HL-60/S4 (cell line): Measurements from ENCODE around the gene DBN1.
"Not testable (repeated sequence)": the region's sequence is repeated elsewhere in the genome, so short reads cannot be mapped to it uniquely, and the experiment has no call there.

ENCODE experiments used
- in situ Hi-C: fragments of 300-500 bp; cut with MboI; formaldehyde crosslinking; loops from 2 replicates; pipeline ENCODE4 v1.14.3; 2022; ENCODE audit warnings: low sequenced_read_pairs

The DBN1 gene

DNA sequence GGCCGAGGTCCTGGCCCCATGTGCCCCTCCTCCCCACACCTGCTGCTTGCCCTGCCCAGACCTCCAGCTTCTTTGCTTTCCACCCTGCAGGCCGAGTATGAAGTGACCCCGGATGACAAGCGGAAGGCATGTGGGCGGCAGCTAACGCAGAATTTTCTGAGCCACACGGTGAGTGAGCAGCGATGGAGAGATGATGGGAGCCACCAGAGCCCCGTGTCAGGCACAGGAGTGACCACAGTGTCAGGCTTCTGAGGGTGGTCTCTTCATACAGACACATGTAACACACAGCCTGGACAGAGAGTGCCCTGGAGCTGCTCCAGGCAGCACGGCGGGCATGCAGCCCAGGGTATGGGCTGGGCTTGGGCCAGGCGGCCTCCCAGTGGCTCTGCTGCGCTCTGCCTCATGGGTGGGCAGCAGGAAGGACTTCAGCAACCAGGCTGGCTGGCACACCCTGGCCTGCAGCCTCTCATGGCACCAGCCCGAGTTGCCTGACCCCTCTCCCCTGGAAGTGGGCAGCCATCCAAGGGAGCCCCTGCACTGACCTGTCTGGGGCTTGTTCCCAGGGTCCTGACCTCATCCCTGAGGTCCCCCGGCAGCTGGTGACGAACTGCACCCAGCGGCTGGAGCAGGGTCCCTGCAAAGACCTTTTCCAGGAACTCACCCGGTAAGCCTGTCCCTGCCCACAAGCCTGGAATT lies 41.1 kb downstream of the DBN1 start:
- in situ Hi-C loops = no loop called here

DNA sequence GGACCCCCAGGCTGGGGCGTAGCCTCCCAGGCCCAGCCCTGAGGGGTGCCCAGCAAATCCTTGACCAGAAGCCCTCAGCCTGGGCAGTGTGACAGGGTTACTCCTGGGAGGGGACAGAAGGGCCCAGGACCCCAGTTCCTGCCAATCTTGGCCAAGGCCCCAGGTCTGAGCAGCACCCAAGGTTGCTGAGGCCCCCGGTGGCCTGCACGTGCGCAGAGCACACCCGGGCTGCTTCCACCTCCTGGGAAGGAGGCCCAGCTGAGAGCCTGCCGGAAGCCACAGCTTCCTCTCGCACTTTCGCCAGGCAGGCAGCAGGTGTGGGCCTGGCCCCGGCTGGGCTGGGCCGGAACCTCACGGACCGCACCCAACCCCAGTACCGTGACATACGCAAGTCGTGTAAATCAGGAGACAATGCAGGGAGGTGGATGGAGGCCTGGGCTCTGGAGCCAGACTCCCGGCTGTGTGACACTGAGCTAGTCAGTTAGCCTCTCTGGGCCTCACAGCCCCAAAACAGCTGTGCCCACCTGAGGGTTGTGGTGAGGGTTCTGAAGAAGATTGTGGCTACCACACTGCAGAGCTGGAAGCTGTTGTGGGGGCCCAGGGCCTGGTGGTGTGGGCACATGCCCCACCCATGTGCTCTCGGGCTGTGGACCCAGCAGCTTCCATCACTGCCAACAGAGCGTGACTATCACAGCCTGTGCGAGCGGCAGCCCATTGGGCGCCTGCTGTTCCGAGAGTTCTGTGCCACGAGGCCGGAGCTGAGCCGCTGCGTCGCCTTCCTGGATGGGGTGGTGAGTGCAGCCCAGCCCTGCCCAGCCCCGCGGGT lies 41.9 kb downstream of the DBN1 start:
- in situ Hi-C loops = no loop called here

DNA sequence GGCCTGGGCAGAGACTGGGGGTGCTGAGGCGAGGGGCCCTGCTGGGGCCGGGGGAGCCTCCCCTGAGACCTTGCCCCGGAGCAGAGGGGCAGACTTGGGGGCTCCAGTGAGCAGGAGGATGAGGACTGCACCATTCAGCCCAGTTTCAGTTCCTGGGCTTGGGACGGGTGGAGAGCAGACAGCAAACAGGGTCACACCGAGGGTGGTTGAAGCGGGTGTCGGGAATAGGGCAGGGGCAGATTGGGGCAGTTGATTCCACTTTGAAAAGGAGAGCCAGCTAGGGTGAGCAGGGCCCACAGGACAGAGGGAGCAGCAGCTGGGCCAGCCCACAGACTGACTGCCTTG lies 42.5 kb downstream of the DBN1 start:
- in situ Hi-C loops = no loop called here

DNA sequence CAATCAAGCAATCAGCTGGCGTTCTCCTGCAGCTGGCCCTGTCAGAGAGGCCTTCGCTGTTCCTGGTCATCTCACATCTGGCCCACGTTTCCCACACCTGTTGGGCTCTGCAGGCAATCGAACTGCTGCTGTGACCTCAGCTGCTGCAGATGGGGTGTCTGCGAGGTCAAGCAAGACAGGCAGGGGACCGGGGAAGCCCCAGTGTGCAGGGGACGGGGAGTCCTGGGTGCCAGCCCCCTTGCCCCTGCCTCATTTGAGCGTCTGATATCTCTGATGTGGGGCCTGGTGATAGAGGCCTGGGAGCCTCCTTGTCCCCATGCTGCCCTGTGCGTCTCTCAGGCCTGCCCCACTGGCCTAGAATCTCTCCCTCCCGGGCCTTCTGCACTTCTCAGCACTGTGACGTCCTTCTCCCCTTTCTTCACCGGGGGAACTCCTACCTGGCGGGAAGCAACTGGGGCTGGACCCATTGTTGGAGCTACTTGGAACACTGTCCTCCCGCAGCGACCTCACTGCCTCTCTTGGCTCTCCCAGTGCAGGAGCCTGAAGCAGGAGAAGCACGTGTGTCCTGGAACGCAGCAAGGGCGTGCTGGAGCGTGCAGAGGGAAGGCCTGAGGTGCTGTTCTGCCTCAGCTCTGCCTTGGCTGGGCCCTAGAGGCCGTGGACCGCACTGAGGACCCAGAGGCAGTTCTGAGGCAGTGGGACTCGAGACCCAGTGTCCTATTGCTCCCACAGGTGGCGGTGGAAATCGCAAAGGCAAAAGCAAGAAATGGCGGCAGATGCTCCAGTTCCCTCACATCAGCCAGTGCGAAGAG lies 43.1 kb downstream of the DBN1 start:
- in situ Hi-C loops = no loop called here

DNA sequence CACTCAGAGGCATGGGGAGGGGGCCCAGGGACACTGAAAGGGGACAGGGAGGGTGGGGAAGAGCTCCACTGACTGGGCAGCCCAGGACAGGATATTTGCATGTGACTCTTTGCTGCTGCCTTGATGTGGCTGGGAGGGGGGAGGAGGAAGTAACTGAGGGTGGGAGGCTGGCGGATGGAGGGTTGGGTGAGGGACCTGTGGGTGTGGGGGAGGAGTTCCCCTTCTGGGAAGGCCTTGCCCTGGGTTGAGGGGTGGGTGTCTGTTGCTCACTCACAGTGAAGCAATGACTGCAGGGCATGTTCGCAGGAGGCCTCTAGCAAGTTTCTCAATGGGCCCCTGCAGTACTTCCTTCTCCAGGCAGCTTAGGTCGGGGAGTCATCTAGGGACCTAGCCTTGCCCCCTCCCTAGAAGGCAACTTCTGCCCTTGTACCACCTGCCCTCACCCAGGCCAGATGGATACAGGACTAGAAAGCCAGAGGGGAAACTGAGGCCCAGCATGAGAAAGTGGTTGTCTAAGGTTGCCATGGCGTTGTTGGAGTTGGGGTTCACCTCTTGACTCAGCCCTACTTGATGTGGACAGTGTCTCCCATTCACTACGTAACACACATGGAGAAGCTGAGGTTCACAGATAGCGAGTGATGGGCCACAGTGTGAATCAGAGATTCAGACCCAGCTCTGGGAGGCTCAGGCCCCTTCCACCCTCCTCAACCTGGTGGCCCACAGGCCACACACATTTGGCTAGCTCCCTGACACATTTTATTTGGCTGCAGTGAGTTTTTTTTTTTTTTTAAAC lies 44.0 kb downstream of the DBN1 start:
- in situ Hi-C loops = no loop called here

DNA sequence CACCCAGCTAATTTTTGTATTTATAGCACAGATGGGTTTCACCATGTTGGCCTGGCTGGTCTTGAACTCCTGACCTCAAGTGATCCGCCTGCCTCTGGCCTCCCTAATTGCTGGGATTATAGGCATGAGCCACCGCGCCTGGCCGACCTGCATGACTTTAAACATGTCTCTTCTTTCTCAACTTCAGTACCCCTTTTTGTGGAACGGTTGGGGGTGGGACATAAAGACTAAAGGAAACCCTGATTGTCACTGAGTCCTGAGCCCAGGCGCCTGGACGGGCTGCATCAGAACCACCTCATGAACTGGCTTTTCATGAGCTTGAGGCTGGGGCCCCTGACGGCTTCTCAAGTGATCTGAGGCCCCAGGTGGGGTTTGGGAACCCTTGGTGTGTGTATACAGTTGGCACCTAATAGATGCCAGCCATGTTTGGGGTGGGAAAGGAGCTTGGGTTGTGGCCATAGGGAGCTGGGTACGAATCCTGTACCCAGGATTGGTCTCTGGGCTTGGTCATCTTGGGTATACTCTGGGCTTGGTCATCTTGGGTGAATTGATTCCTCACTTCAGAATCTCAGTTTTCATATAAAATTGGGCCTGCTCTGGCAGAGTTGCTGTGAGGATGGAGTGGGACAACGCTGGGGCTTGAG lies 44.7 kb downstream of the DBN1 start:
- in situ Hi-C loops = no loop called here

DNA sequence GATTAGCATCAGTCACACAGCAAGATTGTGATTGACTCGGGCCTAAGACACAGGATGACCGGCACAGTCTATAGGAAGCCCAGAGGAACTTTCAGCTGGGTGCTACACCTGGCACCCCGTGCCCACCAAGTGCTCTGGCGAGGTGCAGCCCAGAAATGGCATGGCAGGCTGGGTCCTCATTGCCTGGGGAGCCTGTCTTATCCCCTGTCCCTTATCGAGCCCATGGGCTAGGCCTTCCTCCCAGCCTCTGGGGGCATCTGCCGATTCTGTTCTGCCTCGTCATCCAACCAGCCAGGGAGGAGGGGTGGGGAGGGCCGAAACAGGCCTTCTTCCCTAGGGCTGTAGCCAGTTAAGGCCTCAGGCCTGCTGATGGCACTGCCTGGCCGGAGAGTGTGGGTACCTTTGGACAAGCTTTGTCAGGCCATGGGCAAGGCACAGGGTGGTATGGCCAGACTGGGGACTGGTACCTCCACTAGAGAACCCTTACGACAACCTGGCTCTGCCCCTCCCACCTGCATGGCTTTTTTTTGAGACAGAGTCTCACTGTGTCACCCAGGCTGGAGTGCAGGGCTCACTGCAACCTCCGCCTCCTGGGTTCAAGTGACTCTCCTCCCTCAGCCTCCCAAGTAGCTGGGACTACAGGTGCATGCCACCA lies 45.4 kb downstream of the DBN1 start:
- in situ Hi-C loops = no loop called here

DNA sequence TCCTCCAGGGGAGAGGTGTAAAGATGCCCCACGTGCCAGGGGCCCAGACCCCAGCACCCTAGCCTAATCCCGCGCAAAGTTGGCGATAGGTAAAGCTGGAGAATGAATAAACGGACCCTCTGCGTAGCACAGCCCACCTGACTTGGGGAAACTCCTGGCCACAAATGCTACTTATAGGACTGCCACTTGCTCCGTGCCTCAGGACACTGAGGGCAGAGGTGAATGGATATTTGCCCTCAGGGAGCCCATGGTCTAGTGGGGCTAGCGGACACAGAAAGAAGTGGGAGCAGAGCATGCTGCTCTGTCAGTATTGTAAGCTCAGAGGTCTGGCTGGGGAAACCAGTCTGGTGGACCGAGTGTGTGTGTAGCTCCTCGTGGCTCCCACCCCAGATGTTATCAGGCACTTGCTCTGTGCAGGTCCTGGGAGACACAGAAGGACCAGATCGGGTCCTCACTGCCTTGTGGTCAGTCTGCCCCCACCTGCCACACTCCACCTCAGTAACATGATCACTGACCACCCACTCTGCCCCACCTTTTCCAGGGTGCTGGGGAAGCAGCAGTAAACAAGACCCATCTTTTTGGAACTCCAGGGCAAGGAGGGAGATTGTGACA lies 46.1 kb downstream of the DBN1 start:
- in situ Hi-C loops = no loop called here

DNA sequence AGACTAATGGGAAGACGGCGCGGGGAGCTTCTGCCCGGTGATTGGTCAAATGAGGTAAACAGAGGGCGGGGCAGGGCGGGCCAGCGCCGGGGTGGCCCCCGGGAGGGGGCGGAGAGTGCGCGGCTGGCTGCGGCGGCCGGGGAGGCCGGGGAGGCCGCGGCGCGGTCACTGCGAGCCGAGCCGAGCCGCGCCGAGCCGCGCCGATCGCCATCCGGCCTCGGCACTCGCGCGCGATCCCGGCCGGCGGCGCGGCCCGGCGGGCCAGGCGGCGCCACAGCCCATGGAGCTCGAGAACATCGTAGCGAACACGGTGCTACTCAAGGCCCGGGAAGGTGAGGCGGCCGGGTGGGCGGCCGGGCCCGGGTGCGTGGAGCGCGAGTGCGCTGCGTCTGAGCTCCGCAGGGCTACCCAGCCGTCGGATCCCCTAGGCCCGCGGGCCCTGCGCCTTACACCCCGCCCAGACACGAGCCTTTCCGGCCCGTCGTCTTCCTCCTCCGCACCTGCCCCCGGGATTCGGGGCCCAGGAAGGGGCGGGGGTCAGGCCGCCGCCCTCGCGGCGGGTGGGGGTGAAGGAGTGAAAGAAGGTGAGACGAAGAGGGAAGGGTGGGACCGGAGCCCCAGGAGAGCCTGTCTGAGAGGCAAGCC lies 46.7 kb downstream of the DBN1 start, which contains the start of gene GRK6:
TSS of gene GRK6 (plus strand) at position 111 of the 645 bp plus-strand sequence. CDS start at position 281, 170 bp downstream.
- in situ Hi-C loops = no loop called here

DNA sequence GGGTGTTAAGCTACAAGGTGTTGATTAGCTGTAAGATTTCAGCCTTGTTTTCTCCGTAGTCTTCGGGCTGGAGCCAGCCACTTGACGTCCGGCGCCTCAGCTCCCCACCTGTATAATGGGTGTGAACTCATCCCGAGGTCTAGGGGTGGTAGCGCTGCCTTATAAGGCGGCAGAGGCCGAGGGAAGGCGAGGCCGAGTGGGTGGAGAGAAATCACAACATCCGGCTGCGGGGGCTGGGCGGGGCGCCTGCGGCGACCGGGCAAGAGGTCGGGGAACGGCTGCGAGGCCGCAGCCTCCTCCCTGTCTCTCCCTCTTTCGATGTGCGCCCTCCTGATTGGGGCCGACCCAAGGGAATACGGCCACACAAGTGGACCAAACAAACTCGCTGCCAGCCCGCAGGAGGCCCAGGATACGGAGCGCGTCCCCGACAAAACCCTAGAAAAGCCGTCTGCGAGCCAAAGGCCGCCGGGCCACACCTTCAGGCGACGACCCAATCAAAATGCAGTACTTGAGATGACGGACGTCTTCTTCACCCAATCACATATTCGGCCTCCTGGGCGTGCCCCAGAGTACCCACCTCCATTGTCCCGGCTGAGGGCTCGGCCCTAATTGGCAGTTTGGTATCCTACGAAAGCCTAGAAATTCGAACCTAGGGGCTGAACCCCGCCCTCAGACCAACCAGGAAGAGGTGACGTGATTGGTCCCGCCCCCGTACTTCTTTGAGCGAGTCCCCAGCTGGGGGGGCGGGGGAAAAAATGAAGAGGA lies 47.5 kb downstream of the DBN1 start:
- in situ Hi-C loops = no loop called here

DNA sequence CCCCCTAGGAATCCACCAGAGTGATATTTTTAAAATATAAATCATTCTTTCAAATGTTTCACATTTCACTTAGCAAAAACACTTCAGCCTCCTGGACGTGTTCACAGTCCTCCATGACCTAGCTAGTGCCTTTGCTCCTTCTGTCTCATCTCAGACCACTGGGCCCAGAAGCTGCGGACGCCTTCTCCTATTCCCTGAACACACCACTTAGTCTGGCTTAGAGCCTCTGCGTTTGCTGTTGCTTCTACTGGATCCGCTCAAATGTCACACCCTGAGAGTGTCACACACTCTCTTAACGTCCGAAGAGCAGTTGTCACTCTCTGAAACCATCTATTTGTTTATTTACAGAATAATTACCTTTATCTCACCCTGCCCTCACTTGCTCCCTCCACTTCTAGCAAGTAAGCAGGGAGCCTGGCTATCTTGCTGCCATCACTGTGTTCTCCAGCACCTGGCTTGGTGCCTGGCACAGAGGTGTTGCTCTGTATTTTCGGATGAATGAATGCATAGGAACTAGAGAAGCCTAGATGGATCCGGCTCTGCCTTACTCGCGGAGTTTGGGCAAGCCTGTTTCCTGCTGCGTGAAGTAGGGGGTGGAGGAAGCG lies 48.1 kb downstream of the DBN1 start:
- in situ Hi-C loops = no loop called here

DNA sequence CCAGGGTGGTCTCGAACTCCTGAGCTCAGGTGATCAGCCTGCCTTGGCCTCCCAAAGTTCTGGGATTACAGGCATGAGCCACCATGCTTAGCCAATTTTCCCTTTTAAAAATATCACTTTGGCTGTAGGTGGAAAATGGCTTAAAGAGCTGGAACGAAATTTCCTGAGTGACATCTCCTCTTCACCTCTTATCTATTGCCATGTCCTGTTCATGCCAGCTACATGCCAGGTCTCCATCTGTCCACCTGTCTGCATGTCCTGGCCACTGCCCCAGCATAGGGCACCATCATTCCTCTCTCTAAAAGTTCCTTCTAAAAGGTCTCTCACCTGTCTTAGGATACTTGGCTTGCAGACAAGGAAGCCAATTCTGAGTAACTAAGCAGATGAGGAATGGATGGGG lies 49.8 kb downstream of the DBN1 start:
- in situ Hi-C loops = no loop called here

DNA sequence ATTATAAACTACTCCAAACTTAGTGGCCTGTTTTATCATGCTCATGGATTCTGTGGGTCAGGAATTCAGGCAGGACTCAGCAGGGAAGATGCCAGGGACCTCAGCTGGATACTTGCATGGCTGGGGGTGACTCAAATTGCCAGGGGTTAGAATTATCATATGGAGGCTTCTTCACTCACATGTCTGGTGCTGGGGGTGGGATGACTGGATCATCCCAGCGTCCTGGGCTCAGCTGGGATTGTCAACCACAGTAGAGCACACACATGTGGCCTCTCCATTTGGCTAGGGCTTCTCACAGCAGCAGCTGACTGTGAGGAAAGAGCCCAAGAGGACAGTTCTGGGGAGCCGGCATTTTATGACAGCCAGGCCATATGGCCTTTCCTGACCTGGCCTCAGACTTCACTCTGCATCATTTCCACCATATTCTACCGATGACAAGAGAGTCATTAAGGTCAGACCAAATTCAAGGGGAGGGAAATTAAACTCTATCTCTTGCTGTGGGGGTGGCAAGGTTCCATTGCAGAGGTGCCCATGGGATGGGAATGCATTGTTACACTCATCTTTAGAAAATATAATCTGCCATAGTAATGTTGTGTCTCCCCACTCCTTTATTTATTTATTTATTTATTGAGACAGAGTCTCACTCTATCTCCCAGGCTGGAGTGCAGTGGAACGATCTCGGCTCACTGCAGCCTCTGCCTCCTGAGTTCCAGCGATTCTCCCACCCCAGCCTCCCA lies 52.2 kb downstream of the DBN1 start:
- in situ Hi-C loops = no loop called here

DNA sequence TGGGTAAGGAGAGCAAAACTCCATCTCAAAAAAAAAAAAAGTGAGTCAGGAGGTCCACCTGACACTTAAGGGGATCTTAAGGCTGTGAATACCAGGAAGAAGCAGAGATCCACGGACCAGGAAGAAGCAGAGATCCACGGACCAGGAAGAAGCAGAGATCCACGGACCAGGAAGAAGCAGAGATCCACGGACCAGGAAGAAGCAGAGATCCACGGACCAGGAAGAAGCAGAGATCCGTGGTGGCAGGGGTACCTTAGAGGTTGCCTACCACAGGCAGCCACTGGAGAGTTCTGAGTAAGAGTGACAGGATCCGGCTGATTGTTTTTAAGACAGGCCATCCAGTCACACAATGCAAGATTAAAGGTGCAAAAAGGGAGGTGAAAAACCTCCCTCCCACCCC lies 53.0 kb downstream of the DBN1 start:
- in situ Hi-C loops = not testable (repeated sequence)

DNA sequence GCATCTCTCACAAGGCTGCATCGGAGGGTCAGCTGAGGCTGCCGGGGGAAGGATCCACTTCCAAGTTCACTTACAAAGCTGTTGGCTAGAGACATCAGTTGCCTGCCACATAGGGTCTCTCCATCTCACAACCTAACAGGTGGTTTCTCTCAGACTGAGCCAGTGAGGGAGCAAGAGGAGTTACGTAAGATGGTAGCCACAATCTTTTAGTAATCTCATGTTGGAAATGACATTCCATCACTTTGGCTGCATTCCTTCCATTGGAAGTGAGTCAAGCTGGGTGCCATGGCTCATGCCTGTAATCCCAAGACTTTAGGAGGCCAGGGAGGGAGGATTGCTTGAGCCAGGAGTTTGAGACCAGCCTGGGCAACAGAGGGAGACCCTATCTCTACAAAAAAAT lies 54.4 kb downstream of the DBN1 start:
- in situ Hi-C loops = no loop called here

DNA sequence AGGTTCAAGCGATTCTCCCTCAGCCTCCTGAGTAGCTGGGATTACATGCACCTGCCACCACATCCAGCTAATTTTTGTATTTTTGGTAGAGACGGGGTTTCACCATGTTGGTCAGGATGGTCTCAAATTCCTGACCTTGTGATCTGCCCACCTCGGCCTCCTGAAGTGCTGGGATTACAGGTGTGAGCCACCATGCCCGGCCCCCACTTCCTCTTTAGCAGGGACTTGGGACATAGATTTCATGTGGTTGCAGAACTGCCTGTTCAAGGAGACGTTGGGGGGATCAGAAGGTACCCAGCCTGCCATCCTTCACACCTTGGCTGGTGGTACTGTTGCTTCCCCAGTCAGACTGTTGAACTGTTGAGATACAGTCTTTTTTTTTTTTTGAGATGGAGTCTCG lies 56.4 kb downstream of the DBN1 start:
- in situ Hi-C loops = not testable (repeated sequence)

DNA sequence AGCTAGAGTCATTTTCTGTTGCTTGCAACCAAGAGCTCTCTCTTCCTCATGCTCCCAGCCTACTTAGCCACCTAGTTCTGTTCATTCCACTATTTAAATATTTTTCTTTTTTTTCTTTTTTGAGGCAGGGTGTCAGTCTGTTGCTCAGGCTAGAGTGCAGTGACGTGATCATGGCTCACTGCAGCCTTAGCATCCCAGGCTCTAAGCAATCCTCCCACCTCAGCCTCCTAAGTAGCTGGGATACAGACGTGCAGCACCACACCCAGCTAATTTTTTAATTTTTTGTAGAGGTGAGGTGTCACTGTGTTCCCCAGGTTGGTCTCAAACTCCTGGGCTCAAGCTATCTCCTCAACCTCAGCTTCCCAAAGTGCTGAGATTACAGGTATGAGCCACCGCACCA lies 59.0 kb downstream of the DBN1 start:
- in situ Hi-C loops = no loop called here
